H54 (cell line): ENCODE data around the gene NRF1.

Experiments
- DNase-seq: peaks from one replicate; pipeline ENCODE4 v3.0.0; 2011; ENCODE audit warnings: low spot score, mixed read lengths; ENCODE audit not compliant: insufficient read length
- FAIRE-seq: peaks from 3 replicates; lab custom pipeline; 2011; peaks lifted over from hg19 to GRCh38; lab: Jason Lieb, UNC
- POLR2A ChIP-seq: IDR thresholded peaks from 2 replicates; pipeline ENCODE4 v1.6.1; 2011; ENCODE audit warnings: low read depth, mild to moderate bottlenecking, low read length

NRF1 gene

GRCh38 chr7:129702316-129702715 is 90.8 kb downstream of the NRF1 start:
- FAIRE-seq (no peak), DNase-seq (no peak)
- no peak for TF ChIP-seq POLR2A

- no peak for DNase-seq
- FAIRE-seq, result no peak
- TF ChIP-seq POLR2A, result no peak
These were observed 91.3 kb downstream of the NRF1 start for GRCh38 chr7:129702761-129703338.

GRCh38 chr7:129703751-129704150 is 92.2 kb downstream of the NRF1 start:
- no peak for TF ChIP-seq POLR2A
- DNase-seq (no peak), FAIRE-seq (no peak)

GRCh38 chr7:129707910-129708499 is 96.5 kb downstream of the NRF1 start:
- TF ChIP-seq POLR2A, result no peak
- no peak for FAIRE-seq
- DNase-seq, result no peak

GRCh38 chr7:129713544-129713943 is 102.0 kb downstream of the NRF1 start:
- DNase-seq (no peak), FAIRE-seq (no peak)
- TF ChIP-seq POLR2A, result no peak

GRCh38 chr7:129714514-129715063 is 103.1 kb downstream of the NRF1 start:
- DNase-seq, result no peak
- no peak for FAIRE-seq
- TF ChIP-seq POLR2A, result no peak

GRCh38 chr7:129719980-129720732 is 108.6 kb downstream of the NRF1 start:
- TF ChIP-seq POLR2A, result no peak
- DNase-seq (no peak), FAIRE-seq (no peak)

- DNase-seq, result no peak
- no peak for TF ChIP-seq POLR2A
- no peak for FAIRE-seq
These were observed 109.5 kb downstream of the NRF1 start for GRCh38 chr7:129721068-129721467.

GRCh38 chr7:129723679-129724078 is 112.2 kb downstream of the NRF1 start:
- DNase-seq, result no peak
- FAIRE-seq, result no peak
- no peak for TF ChIP-seq POLR2A

GRCh38 chr7:129724796-129725195 is 113.3 kb downstream of the NRF1 start:
- no peak for TF ChIP-seq POLR2A
- no peak for FAIRE-seq
- DNase-seq, result no peak

- no peak for FAIRE-seq
- no peak for TF ChIP-seq POLR2A
- no peak for DNase-seq
These were observed 117.5 kb downstream of the NRF1 start for GRCh38 chr7:129728875-129729467.

- no peak for FAIRE-seq
- no peak for TF ChIP-seq POLR2A
- no peak for DNase-seq
These were observed 118.0 kb downstream of the NRF1 start for GRCh38 chr7:129729511-129729910.

GRCh38 chr7:129730159-129730558 is 118.6 kb downstream of the NRF1 start:
- DNase-seq (no peak), FAIRE-seq (no peak)
- no peak for TF ChIP-seq POLR2A

GRCh38 chr7:129734400-129734799 is 122.9 kb downstream of the NRF1 start:
- FAIRE-seq (no peak), DNase-seq (no peak)
- no peak for TF ChIP-seq POLR2A
